Mesenchymal stem cell (in vitro differentiated cells and primary cell): ENCODE measurements around the gene MCEMP1.
A peak's percentile ranks its signal among the peaks of the same experiment; 100 is the strongest.

ENCODE experiments used
- DNase-seq: peaks from one replicate; pipeline ENCODE4 v3.0.0-alpha.2; 2013
- H2AFZ ChIP-seq: one replicate; pipeline ENCODE4 v1.6.1; 2013; ENCODE audit warnings: low read depth, mild to moderate bottlenecking, control low read depth, inconsistent platforms, low read length, moderate library complexity
- H2AK5ac ChIP-seq: 2 replicates; pipeline ENCODE4 v1.6.1; 2013; ENCODE audit warnings: low read length, moderate library complexity, mild to moderate bottlenecking, inconsistent platforms; ENCODE audit not compliant: severe bottlenecking
- H2BK120ac ChIP-seq: one replicate; pipeline ENCODE4 v1.6.1; 2013; ENCODE audit warnings: low read depth, mild to moderate bottlenecking, inconsistent platforms, low read length, moderate library complexity
- H2BK12ac ChIP-seq, 2 experiments: one replicate each; pipeline ENCODE4 v1.6.1; 2013; ENCODE audit warnings: inconsistent platforms in 2 of 2, low read length in 2 of 2, mild to moderate bottlenecking in 2 of 2, moderate library complexity in 2 of 2, control low read depth in 1 of 2
- H2BK15ac ChIP-seq: one replicate; pipeline ENCODE4 v1.6.1; 2013; ENCODE audit warnings: mild to moderate bottlenecking, low read depth, inconsistent platforms; ENCODE audit not compliant: poor library complexity, severe bottlenecking
- H2BK5ac ChIP-seq: 2 replicates; pipeline ENCODE4 v1.6.1; 2013; ENCODE audit warnings: low read depth, mild to moderate bottlenecking, low read length, control low read depth, inconsistent platforms; ENCODE audit not compliant: poor library complexity, severe bottlenecking
- H3K14ac ChIP-seq, 2 experiments: one replicate each; pipeline ENCODE4 v1.6.1; 2013; ENCODE audit warnings: inconsistent platforms in 2 of 2, low read length in 2 of 2, control low read depth in 1 of 2, mild to moderate bottlenecking in 1 of 2, moderate library complexity in 1 of 2
- H3K18ac ChIP-seq, 2 experiments: one replicate each; pipeline ENCODE4 v1.6.1; 2013; ENCODE audit warnings: inconsistent platforms in 2 of 2, low read length in 2 of 2, control low read depth in 1 of 2, low read depth in 1 of 2, mild to moderate bottlenecking in 1 of 2
- H3K23ac ChIP-seq, 2 experiments: one replicate each; pipeline ENCODE4 v1.6.1; 2013; ENCODE audit warnings: inconsistent platforms in 2 of 2, low read length in 2 of 2, mild to moderate bottlenecking in 2 of 2, moderate library complexity in 2 of 2, control low read depth in 1 of 2
- H3K27ac ChIP-seq: 2 replicates; pipeline ENCODE4 v1.5.1; 2013; ENCODE audit warnings: mild to moderate bottlenecking, moderate library complexity, low read length, control low read depth, inconsistent platforms; ENCODE audit not compliant: poor library complexity, severe bottlenecking
- H3K27me3 ChIP-seq, 2 experiments: 2 replicates each; pipeline versions ENCODE4 v1.6.1 to v1.7.0; 2013; ENCODE audit warnings: low read length in 2 of 2, mild to moderate bottlenecking in 2 of 2, moderate library complexity in 2 of 2, control low read depth in 1 of 2, inconsistent platforms in 1 of 2; ENCODE audit not compliant: control insufficient read depth in 1 of 2, insufficient read depth in 1 of 2
- H3K36me3 ChIP-seq, 2 experiments: 2 replicates each; pipeline versions ENCODE4 v1.6.1 to v1.7.0; 2013; ENCODE audit warnings: low read length in 2 of 2, control low read depth in 1 of 2, inconsistent platforms in 1 of 2, low read depth in 1 of 2, mild to moderate bottlenecking in 1 of 2; ENCODE audit not compliant: insufficient read depth in 2 of 2, control insufficient read depth in 1 of 2
- H3K4ac ChIP-seq, 2 experiments: one replicate each; pipeline ENCODE4 v1.6.1; 2013; ENCODE audit warnings: inconsistent platforms in 2 of 2, low read length in 2 of 2, mild to moderate bottlenecking in 2 of 2, moderate library complexity in 2 of 2, control low read depth in 1 of 2, low read depth in 1 of 2
- H3K4me1 ChIP-seq: 2 replicates; pipeline ENCODE4 v1.6.1; 2013; ENCODE audit warnings: low read depth, low read length, control low read depth; ENCODE audit not compliant: control insufficient read depth, insufficient read depth
- H3K4me2 ChIP-seq: 2 replicates; pipeline ENCODE4 v1.6.1; 2013; ENCODE audit warnings: low read length, mild to moderate bottlenecking, inconsistent platforms; ENCODE audit not compliant: poor library complexity, severe bottlenecking
- H3K4me3 ChIP-seq, 2 experiments: 2 replicates each; pipeline versions ENCODE4 v1.5.1 to v1.7.0; 2013; ENCODE audit warnings: low read length in 2 of 2, mild to moderate bottlenecking in 2 of 2, control low read depth in 1 of 2, low read depth in 1 of 2; ENCODE audit not compliant: insufficient read depth in 1 of 2
- H3K79me1 ChIP-seq: replicated peaks from 2 replicates; pipeline ENCODE4 v1.6.1; 2013; ENCODE audit warnings: mild to moderate bottlenecking, control low read depth, low read length, inconsistent platforms; ENCODE audit not compliant: poor library complexity, severe bottlenecking
- H3K9ac ChIP-seq: 2 replicates; pipeline ENCODE4 v1.7.0; 2013; ENCODE audit warnings: mild to moderate bottlenecking, low read length, moderate library complexity
- H3K9me3 ChIP-seq: 2 replicates; pipeline ENCODE4 v1.7.0; 2013; ENCODE audit warnings: mild to moderate bottlenecking, low read length; ENCODE audit not compliant: control insufficient read depth
- H4K8ac ChIP-seq: one replicate; pipeline ENCODE4 v1.6.1; 2013; ENCODE audit warnings: inconsistent platforms, mild to moderate bottlenecking, low read length, moderate library complexity
- H4K91ac ChIP-seq: one replicate; pipeline ENCODE4 v1.6.1; 2013; ENCODE audit warnings: mild to moderate bottlenecking, low read length, inconsistent platforms
- WGBS: methylation state at CpG from one replicate; pipeline ENCODE4 v1.1.7; 2013; ENCODE audit warnings: mixed read lengths; 5-methylcytosine and 5-hydroxymethylcytosine counted together

MCEMP1 gene

GRCh38 chr19:7638802-7639465 lies 38.0 kb upstream of the MCEMP1 start:
- Histone ChIP-seq H3K4me3 (no peak overlapping the region), H3K79me1 (peaks cover 15% of the 10 kb centered on the region), H3K18ac (no peak overlapping the region), H2BK5ac (no peak overlapping the region), H3K4me1 (peaks cover 20% of the 10 kb centered on the region), H3K27ac (no peak overlapping the region), H4K91ac (no peak overlapping the region), H2BK15ac (no peak overlapping the region), H3K23ac (no peak overlapping the region), H2BK120ac (no peak overlapping the region), H3K9ac (no peak overlapping the region), H3K9me3 (no peaks in the 10 kb centered on the region), H2BK12ac (no peak overlapping the region), H2AK5ac (no peak overlapping the region), H3K14ac (no peak overlapping the region), H3K4ac (no peak overlapping the region), H3K36me3 (peaks cover 0 to 41% of the 10 kb centered on the region in 2 experiments), H3K4me2 (no peak overlapping the region), H4K8ac (no peak overlapping the region), H2AFZ (no peak overlapping the region), H3K27me3 (peaks cover 0 to 42% of the 10 kb centered on the region in 2 experiments)
- DNase-seq: no peak
- WGBS: 93% methylated on average over 12 of the region's 12 CpGs

- 92% methylated on average over 13 of the region's 13 CpGs for WGBS
- Histone ChIP-seq H3K4me2 (no peak overlapping the region), H3K79me1 (peaks cover 14% of the 10 kb centered on the region), H4K91ac (peak overlapping the region; percentile 9), H3K4me3 (no peak overlapping the region), H3K9ac (no peak overlapping the region), H2AK5ac (no peak overlapping the region), H3K18ac (no peak overlapping the region), H3K4me1 (peaks cover 20% of the 10 kb centered on the region), H2AFZ (no peak overlapping the region), H3K4ac (no peak overlapping the region), H2BK5ac (no peak overlapping the region), H2BK15ac (no peak overlapping the region), H3K9me3 (no peaks in the 10 kb centered on the region), H3K36me3 (peaks cover 0 to 49% of the 10 kb centered on the region in 2 experiments), H3K23ac (no peak overlapping the region), H2BK120ac (no peak overlapping the region), H3K14ac (no peak overlapping the region), H4K8ac (no peak overlapping the region), H3K27me3 (peaks cover 0 to 41% of the 10 kb centered on the region in 2 experiments), H3K27ac (no peak overlapping the region), H2BK12ac (no peak overlapping the region)
- no peak for DNase-seq
Observed at GRCh38 chr19:7639863-7640348, 37.0 kb upstream of the MCEMP1 start.

GRCh38 chr19:7640803-7641202 lies 36.1 kb upstream of the MCEMP1 start:
- Histone ChIP-seq H3K4ac (peak overlapping the region in 1 of 2 experiments; percentile 9), H2AK5ac (no peak overlapping the region), H3K9me3 (no peaks in the 10 kb centered on the region), H2BK120ac (no peak overlapping the region), H2AFZ (no peak overlapping the region), H4K8ac (no peak overlapping the region), H4K91ac (no peak overlapping the region), H3K36me3 (peaks cover 0 to 56% of the 10 kb centered on the region in 2 experiments), H2BK12ac (no peak overlapping the region), H3K14ac (no peak overlapping the region), H2BK15ac (no peak overlapping the region), H3K4me1 (peaks cover 20% of the 10 kb centered on the region), H3K23ac (no peak overlapping the region), H3K4me3 (no peak overlapping the region), H3K79me1 (peaks cover 14% of the 10 kb centered on the region), H3K9ac (no peak overlapping the region), H3K4me2 (no peak overlapping the region), H2BK5ac (no peak overlapping the region), H3K18ac (no peak overlapping the region), H3K27ac (no peak overlapping the region), H3K27me3 (peaks cover 0 to 40% of the 10 kb centered on the region in 2 experiments)
- no peak for DNase-seq
- WGBS: 93% methylated on average over 11 of the region's 11 CpGs

DNA sequence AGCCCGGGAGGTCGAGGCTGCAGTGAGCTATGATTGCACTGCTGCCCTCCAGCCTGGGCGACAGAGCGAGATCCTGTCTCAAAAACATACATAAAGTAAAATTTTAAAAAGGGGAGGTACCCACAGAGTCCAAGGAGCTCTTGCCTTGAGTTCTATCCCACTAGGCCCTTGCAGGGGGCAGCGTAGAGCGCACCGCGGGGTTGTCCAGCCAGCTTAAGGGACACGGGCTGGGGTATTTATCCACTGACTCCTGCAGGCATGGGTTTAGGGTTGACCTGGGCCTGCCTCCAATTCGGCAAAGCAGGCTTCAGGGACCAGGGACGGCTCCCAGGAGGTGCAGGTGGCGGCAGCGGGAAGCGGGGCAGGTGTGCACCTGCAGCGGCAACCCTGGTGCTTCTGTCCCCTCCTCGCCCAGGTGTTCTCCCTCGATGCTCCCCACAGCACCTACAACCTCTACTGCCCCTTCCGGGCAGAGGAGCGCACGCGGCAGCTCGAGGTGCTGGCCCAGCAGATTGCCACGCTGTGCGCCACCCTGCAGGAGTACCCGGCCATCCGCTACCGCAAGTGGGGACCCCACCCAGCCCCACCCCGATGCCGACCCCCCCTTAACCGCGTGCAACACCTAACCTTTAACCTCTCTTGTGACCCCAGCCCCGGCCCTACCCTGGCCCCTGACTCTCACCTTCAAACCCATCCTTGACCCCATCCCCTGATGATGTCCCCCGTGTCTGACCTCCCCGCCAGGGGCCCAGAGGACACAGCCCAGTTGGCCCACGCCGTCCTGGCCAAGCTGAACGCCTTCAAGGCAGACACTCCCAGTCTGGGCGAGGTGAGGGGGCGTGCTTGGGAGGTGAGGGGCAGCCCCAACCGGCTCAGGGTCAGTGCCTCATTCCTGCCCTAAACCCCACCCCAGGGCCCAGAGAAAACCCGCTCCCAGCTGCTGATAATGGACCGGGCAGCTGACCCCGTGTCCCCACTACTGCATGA lies 35.3 kb upstream of the MCEMP1 start:
- no peak overlapping the region for H3K18ac ChIP-seq
- H2BK5ac ChIP-seq: no peak overlapping the region
- peaks cover 12% of the 10 kb centered on the region for H3K79me1 ChIP-seq
- no peak overlapping the region for H2BK12ac ChIP-seq
- peaks cover 0 to 39% of the 10 kb centered on the region in 2 experiments for H3K27me3 ChIP-seq
- no peak overlapping the region for H2BK120ac ChIP-seq
- no peak for DNase-seq
- no peak overlapping the region for H3K4me2 ChIP-seq
- peaks cover 0 to 63% of the 10 kb centered on the region in 2 experiments for H3K36me3 ChIP-seq
- 89% methylated on average over 40 of the region's 43 CpGs for WGBS
- H3K23ac ChIP-seq: no peak overlapping the region
- H3K9me3 ChIP-seq: no peaks in the 10 kb centered on the region
- no peak overlapping the region for H3K9ac ChIP-seq
- H3K14ac ChIP-seq: no peak overlapping the region
- no peak overlapping the region for H2AFZ ChIP-seq
- H3K27ac ChIP-seq: no peak overlapping the region
- H2AK5ac ChIP-seq: no peak overlapping the region
- H2BK15ac ChIP-seq: no peak overlapping the region
- H4K8ac ChIP-seq: no peak overlapping the region
- no peak overlapping the region for H4K91ac ChIP-seq
- no peak overlapping the region for H3K4ac ChIP-seq
- H3K4me1 ChIP-seq: peaks cover 15% of the 10 kb centered on the region
- H3K4me3 ChIP-seq: no peak overlapping the region
